ENCODE data around the gene PRKN. TPM values are rescaled to one million over a fixed set of nuclear protein-coding genes. Genes with fewer than 3 reads are reported as not detected.

PRKN gene
- total RNA-seq, 1 experiment from 2014 or later, result 2.0 TPM

DNA sequence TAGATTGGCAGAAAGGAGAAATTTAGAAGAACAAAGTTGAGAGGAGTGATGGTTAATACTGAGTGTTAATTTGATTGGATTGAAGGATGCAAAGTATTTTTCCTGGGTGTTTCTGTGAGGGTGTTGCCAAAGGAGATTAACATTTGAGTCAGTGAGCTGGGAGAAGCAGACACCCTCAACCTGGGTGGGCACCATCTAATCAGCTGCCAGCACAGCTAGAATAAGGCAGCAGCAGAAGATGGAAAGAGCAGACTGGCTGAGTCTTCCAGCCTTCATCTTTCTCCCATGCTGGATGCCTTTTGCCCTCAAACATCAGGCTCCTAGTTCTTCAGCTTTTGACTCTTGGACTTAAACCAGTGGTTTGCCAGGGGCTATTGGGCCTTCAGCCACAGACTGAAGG is 1016.1 kb downstream of the PRKN start:
- H3K4me1 Mint-ChIP-seq, result no peaks in the 10 kb centered on the region

More for the DNA sequence above, 1016.1 kb downstream of the PRKN start:
- Histone ChIP-seq H4K91ac (ENCODE audit: insufficient read length, low read depth, low read length) (no peak overlapping the region), H2AK5ac (ENCODE audit: insufficient read length, low read length) (no peak overlapping the region), H3T11ph (ENCODE audit: low read length) (no peak overlapping the region), H3K23me2 (ENCODE audit: insufficient read length, low read depth, low read length, poor library complexity, severe bottlenecking) (no peaks in the 10 kb centered on the region), H3K79me2 (ENCODE audit: insufficient read depth, low read length) (no peaks in the 10 kb centered on the region), H2AFZ (ENCODE audit: low read length) (no peak overlapping the region), H2BK12ac (ENCODE audit: insufficient read length, low read depth, low read length) (no peak overlapping the region), H3K23ac (ENCODE audit: insufficient read length, low read depth, low read length) (no peak overlapping the region), H3K18ac (ENCODE audit: insufficient read length, low read depth, low read length) (no peak overlapping the region), H3K4ac (ENCODE audit: low read depth, low read length) (no peak overlapping the region), H4K20me1 (ENCODE audit: control insufficient read depth, insufficient read depth, insufficient read length) (no peaks in the 10 kb centered on the region), H3K9me3 (ENCODE audit: control insufficient read depth, low read depth, low read length) (no peaks in the 10 kb centered on the region), H3K14ac (ENCODE audit: insufficient read depth, low read length) (no peak overlapping the region), H3K27me3 (ENCODE audit: insufficient read depth, low read length) (no peaks in the 10 kb centered on the region), H3K56ac (ENCODE audit: insufficient read length, low read depth, low read length) (no peak overlapping the region), H3K79me1 (ENCODE audit: insufficient read depth, low read depth, low read length, poor library complexity, severe bottlenecking) (no peaks in the 10 kb centered on the region), H4K8ac (replicated peaks; ENCODE audit: insufficient read length, low read depth, low read length) (no peak overlapping the region), H4K5ac (ENCODE audit: insufficient read length, low read depth, low read length) (no peak overlapping the region), H3K27ac (ENCODE audit: insufficient read length, low read depth, low read length) (no peak overlapping the region), H3K4me2 (ENCODE audit: insufficient read depth, insufficient read length, low read length) (no peak overlapping the region), H2BK15ac (ENCODE audit: low read depth, low read length) (no peak overlapping the region), H3K4me1 (ENCODE audit: insufficient read depth, low read length) (no peaks in the 10 kb centered on the region), H2BK20ac (ENCODE audit: low read depth, low read length, poor library complexity, severe bottlenecking) (no peak overlapping the region), H2BK5ac (ENCODE audit: insufficient read length, low read length) (no peak overlapping the region), H2BK120ac (ENCODE audit: low read depth, low read length, poor library complexity, severe bottlenecking) (no peak overlapping the region), H3K9ac (ENCODE audit: extremely low read depth, insufficient read length, low read length) (no peak overlapping the region)
- Mint-ChIP-seq H3K36me3 (ENCODE audit: insufficient read depth in 1 of 3, low read depth in 3 of 3) (no peaks in the 10 kb centered on the region), H3K9me3 (no peaks in the 10 kb centered on the region; a peak in 2 of 5 replicates), H3K4me3 (no peak overlapping the region), H3K27ac (no peak overlapping the region), H3K27me3 (ENCODE audit: low read depth) (no peaks in the 10 kb centered on the region)
- TF ChIP-seq, protein P1, sequence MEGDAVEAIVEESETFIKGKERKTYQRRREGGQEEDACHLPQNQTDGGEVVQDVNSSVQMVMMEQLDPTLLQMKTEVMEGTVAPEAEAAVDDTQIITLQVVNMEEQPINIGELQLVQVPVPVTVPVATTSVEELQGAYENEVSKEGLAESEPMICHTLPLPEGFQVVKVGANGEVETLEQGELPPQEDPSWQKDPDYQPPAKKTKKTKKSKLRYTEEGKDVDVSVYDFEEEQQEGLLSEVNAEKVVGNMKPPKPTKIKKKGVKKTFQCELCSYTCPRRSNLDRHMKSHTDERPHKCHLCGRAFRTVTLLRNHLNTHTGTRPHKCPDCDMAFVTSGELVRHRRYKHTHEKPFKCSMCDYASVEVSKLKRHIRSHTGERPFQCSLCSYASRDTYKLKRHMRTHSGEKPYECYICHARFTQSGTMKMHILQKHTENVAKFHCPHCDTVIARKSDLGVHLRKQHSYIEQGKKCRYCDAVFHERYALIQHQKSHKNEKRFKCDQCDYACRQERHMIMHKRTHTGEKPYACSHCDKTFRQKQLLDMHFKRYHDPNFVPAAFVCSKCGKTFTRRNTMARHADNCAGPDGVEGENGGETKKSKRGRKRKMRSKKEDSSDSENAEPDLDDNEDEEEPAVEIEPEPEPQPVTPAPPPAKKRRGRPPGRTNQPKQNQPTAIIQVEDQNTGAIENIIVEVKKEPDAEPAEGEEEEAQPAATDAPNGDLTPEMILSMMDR (conservative IDR thresholded peaks at IDR 0.05), result no peak
- DNase-seq, result no peak
